Endothelial cell (in vitro differentiated cells): Measurements from ENCODE around the gene TENM4. TPM values are rescaled to one million over a fixed set of nuclear protein-coding genes. Genes with fewer than 3 reads are reported as not detected.

Source experiments
- DNase-seq: peaks from one replicate; pipeline ENCODE4 v3.0.0; 2021; ENCODE audit warnings: low spot score
- H3K27ac Mint-ChIP-seq: one replicate; pipeline ENCODE4 v1.8.0; 2021; ENCODE audit warnings: mixed read lengths, inconsistent platforms; ENCODE audit not compliant: unreplicated experiment
- H3K27me3 Mint-ChIP-seq: one replicate; pipeline ENCODE4 v1.8.0; 2021; ENCODE audit warnings: mild to moderate bottlenecking, moderate library complexity, mixed read lengths, inconsistent platforms; ENCODE audit not compliant: unreplicated experiment
- H3K36me3 Mint-ChIP-seq: one replicate; pipeline ENCODE4 v1.8.0; 2021; ENCODE audit warnings: mild to moderate bottlenecking, low read depth, mixed read lengths, inconsistent platforms; ENCODE audit not compliant: unreplicated experiment
- H3K4me1 Mint-ChIP-seq: one replicate; pipeline ENCODE4 v1.8.0; 2021; ENCODE audit warnings: mild to moderate bottlenecking, mixed read lengths, inconsistent platforms; ENCODE audit not compliant: unreplicated experiment
- H3K4me3 Mint-ChIP-seq: one replicate; pipeline ENCODE4 v1.8.0; 2021; ENCODE audit warnings: mild to moderate bottlenecking, mixed read lengths, inconsistent platforms; ENCODE audit not compliant: unreplicated experiment
- H3K9me3 Mint-ChIP-seq: one replicate; pipeline ENCODE4 v1.8.0; 2021; ENCODE audit warnings: mixed read lengths, inconsistent platforms; ENCODE audit not compliant: unreplicated experiment
- CTCF ChIP-seq: fragments of 200-600 bp; sonication (generic); IDR thresholded peaks from one replicate; pipeline ENCODE4 v1.5.0; 2021; ENCODE audit warnings: antibody characterized with exemption; ENCODE audit not compliant: unreplicated experiment
- total RNA-seq: library from RNA; stranded (reverse); fragmentation: NEBNext Ultra II Directional; extraction: Animal tissue kit (Norgen Biotek cat#: 25700); gene quantifications from one replicate; pipeline ENCODE4 v1.2.1, GENCODE V29; 2021; ENCODE audit not compliant: unreplicated experiment

The TENM4 gene
- total RNA-seq, 1 donor from 2014 or later: 1.8 TPM

GRCh38 chr11:78841456-78842060 lies 599.3 kb downstream of the TENM4 start:
- no peak for TF ChIP-seq CTCF
- no peak for DNase-seq

GRCh38 chr11:78840623-78841022 lies 600.2 kb downstream of the TENM4 start:
- H3K27me3 Mint-ChIP-seq: peaks cover 1% of the 10 kb centered on the region
- H3K27ac Mint-ChIP-seq: no peak overlapping the region
- no peaks in the 10 kb centered on the region for H3K4me1 Mint-ChIP-seq
- H3K36me3 Mint-ChIP-seq: no peaks in the 10 kb centered on the region
- no peaks in the 10 kb centered on the region for H3K9me3 Mint-ChIP-seq
- no peak for DNase-seq
- no peak overlapping the region for H3K4me3 Mint-ChIP-seq
- TF ChIP-seq CTCF: no peak

More at GRCh38 chr11:78841456-78842060, 599.3 kb downstream of the TENM4 start:
- Mint-ChIP-seq H3K4me1 (no peaks in the 10 kb centered on the region), H3K4me3 (no peak overlapping the region), H3K27ac (no peak overlapping the region), H3K27me3 (peaks cover 1% of the 10 kb centered on the region), H3K9me3 (no peaks in the 10 kb centered on the region), H3K36me3 (no peaks in the 10 kb centered on the region)

- TF ChIP-seq CTCF: no peak
- Mint-ChIP-seq H3K4me1 (no peaks in the 10 kb centered on the region), H3K4me3 (no peak overlapping the region), H3K27me3 (peaks cover 1% of the 10 kb centered on the region), H3K36me3 (no peaks in the 10 kb centered on the region), H3K27ac (no peak overlapping the region), H3K9me3 (no peaks in the 10 kb centered on the region)
- DNase-seq: no peak
Observed at GRCh38 chr11:78840200-78840599, 600.6 kb downstream of the TENM4 start.

- no peak for TF ChIP-seq CTCF
- no peak for DNase-seq
- Mint-ChIP-seq H3K36me3 (no peaks in the 10 kb centered on the region), H3K9me3 (no peaks in the 10 kb centered on the region), H3K4me3 (no peak overlapping the region), H3K27ac (no peak overlapping the region), H3K4me1 (no peaks in the 10 kb centered on the region), H3K27me3 (peaks cover 1% of the 10 kb centered on the region)
Observed at GRCh38 chr11:78838417-78838816, 602.4 kb downstream of the TENM4 start.

GRCh38 chr11:78835646-78836045 lies 605.2 kb downstream of the TENM4 start:
- no peak overlapping the region for H3K4me3 Mint-ChIP-seq
- H3K4me1 Mint-ChIP-seq: no peaks in the 10 kb centered on the region
- H3K9me3 Mint-ChIP-seq: no peaks in the 10 kb centered on the region
- H3K27me3 Mint-ChIP-seq: no peaks in the 10 kb centered on the region
- H3K27ac Mint-ChIP-seq: no peak overlapping the region
- no peak for TF ChIP-seq CTCF
- no peaks in the 10 kb centered on the region for H3K36me3 Mint-ChIP-seq
- no peak for DNase-seq
